GM19099 (cell line): ENCODE data around the gene MED15.
A peak's percentile ranks its signal among the peaks of the same experiment; 100 is the strongest.

Source experiments
- POLR2A ChIP-seq: IDR thresholded peaks from 3 replicates; pipeline ENCODE4 v1.6.1; 2011; ENCODE audit warnings: low read depth; ENCODE audit not compliant: insufficient read length; ENCODE audit errors: extremely low read depth

The MED15 gene

GRCh38 chr22:20475115-20475436, 32.3 kb upstream of the MED15 start:
- no peak for TF ChIP-seq POLR2A

GRCh38 chr22:20479612-20480196, 27.7 kb upstream of the MED15 start:
- no peak for TF ChIP-seq POLR2A

GRCh38 chr22:20483771-20484170, 23.6 kb upstream of the MED15 start:
- TF ChIP-seq POLR2A = no peak

- no peak for TF ChIP-seq POLR2A
Measured at GRCh38 chr22:20484948-20485683, 22.3 kb upstream of the MED15 start.

GRCh38 chr22:20486229-20486628, 21.2 kb upstream of the MED15 start:
- no peak for TF ChIP-seq POLR2A

GRCh38 chr22:20487715-20488114, 19.7 kb upstream of the MED15 start:
- TF ChIP-seq POLR2A = no peak

- no peak for TF ChIP-seq POLR2A
Measured at GRCh38 chr22:20488946-20489345, 18.5 kb upstream of the MED15 start.

- no peak for TF ChIP-seq POLR2A
Measured at GRCh38 chr22:20490183-20490940, 17.0 kb upstream of the MED15 start.

GRCh38 chr22:20490941-20491307, 16.5 kb upstream of the MED15 start:
- TF ChIP-seq POLR2A = no peak

GRCh38 chr22:20491346-20491745, 16.1 kb upstream of the MED15 start:
- TF ChIP-seq POLR2A = no peak

GRCh38 chr22:20494978-20495860, 12.2 kb upstream of the MED15 start, which contains the start of gene KLHL22:
Gene KLHL22, minus strand, starts transcription at chr22:20495795. Its CDS starts 6,584 bp downstream, at chr22:20489211.
- peak; percentile 54 for TF ChIP-seq POLR2A

GRCh38 chr22:20495861-20496681, 11.3 kb upstream of the MED15 start:
- TF ChIP-seq POLR2A = peak; percentile 72

- no peak for TF ChIP-seq POLR2A
Measured at GRCh38 chr22:20497426-20497825, 10.0 kb upstream of the MED15 start.

- no peak for TF ChIP-seq POLR2A
Measured at GRCh38 chr22:20498913-20499312, 8.5 kb upstream of the MED15 start.
